ENCODE data around the gene SLC13A3. TPM values are rescaled to one million over a fixed set of nuclear protein-coding genes. Genes with fewer than 3 reads are reported as not detected.

The SLC13A3 gene
- total RNA-seq, 1 donor from 2014 or later = 1.6 TPM

DNA sequence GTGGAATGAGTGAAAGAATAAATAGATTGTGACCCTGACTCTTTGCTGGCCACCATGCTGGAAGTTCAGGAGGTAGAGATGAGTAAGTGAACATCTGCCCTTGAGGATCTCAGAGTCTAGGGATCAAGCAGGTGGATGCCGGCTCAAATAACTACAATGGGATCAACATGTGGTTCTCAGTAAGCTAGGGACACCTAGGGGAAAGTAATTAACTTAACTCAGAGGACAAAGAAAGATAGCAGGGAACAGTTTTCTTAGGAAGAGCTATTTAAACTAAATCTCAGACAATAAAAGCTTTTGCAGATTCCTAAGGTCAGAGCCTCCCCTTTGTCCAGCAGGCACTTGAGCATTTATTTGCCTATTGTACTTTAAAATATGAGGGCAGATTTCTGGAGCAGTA is 29.1 kb downstream of the SLC13A3 start:
- TF ChIP-seq, protein P1, sequence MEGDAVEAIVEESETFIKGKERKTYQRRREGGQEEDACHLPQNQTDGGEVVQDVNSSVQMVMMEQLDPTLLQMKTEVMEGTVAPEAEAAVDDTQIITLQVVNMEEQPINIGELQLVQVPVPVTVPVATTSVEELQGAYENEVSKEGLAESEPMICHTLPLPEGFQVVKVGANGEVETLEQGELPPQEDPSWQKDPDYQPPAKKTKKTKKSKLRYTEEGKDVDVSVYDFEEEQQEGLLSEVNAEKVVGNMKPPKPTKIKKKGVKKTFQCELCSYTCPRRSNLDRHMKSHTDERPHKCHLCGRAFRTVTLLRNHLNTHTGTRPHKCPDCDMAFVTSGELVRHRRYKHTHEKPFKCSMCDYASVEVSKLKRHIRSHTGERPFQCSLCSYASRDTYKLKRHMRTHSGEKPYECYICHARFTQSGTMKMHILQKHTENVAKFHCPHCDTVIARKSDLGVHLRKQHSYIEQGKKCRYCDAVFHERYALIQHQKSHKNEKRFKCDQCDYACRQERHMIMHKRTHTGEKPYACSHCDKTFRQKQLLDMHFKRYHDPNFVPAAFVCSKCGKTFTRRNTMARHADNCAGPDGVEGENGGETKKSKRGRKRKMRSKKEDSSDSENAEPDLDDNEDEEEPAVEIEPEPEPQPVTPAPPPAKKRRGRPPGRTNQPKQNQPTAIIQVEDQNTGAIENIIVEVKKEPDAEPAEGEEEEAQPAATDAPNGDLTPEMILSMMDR (conservative IDR thresholded peaks at IDR 0.05; ENCODE audit: low read depth, low read length) = no peak
- no peak overlapping the region for H3K4me3 ChIP-seq (ENCODE audit: low read depth, low read length)
- DNase-seq (ENCODE audit: low read depth) = no peak

DNA sequence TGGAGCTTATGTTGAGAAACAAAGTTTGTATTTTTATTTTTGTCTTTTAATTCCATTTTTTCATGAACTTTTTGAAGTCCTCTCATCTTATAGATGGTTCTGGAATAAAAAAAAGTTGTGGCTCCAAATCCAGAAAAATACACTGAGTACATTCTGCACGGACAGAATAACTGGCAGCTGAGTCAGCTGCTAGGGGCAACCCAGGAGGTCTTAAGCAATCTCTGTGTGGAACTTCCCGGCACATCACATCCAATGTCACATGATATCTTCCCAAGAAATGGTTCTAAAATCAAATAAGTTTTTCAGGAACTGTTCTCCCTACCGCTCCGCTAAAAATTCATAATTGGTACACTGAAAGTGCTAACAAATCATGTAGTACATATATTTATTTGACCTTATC is 29.8 kb downstream of the SLC13A3 start:
- DNase-seq (ENCODE audit: low read depth) = peak; percentile 76
- TF ChIP-seq, protein P1 (conservative IDR thresholded peaks at IDR 0.05; ENCODE audit: low read depth, low read length) = no peak
- no peak overlapping the region for H3K4me3 ChIP-seq (ENCODE audit: low read depth, low read length)

DNA sequence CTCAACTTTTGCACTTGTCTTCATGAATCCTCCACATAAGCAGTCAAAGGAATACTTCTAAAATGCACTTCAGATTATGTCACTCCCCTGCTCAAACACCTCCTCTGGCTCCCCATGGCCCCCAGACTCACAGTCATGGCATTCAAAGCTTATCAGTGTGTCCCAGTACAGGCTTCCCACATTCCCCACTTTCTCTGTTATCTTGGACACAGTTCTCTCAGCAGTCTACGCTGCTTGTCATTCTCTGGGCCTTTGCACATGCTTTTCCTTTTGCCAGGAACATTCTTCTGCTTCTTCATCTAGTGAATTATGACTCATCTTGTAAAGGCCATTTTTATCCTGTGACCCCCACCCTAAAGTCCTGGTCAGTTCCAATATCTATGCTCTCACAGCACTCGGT is 31.8 kb downstream of the SLC13A3 start:
- TF ChIP-seq, protein P1 (conservative IDR thresholded peaks at IDR 0.05; ENCODE audit: low read depth, low read length) = no peak
- no peak overlapping the region for H3K4me3 ChIP-seq (ENCODE audit: low read depth, low read length)
- DNase-seq (ENCODE audit: low read depth) = no peak

DNA sequence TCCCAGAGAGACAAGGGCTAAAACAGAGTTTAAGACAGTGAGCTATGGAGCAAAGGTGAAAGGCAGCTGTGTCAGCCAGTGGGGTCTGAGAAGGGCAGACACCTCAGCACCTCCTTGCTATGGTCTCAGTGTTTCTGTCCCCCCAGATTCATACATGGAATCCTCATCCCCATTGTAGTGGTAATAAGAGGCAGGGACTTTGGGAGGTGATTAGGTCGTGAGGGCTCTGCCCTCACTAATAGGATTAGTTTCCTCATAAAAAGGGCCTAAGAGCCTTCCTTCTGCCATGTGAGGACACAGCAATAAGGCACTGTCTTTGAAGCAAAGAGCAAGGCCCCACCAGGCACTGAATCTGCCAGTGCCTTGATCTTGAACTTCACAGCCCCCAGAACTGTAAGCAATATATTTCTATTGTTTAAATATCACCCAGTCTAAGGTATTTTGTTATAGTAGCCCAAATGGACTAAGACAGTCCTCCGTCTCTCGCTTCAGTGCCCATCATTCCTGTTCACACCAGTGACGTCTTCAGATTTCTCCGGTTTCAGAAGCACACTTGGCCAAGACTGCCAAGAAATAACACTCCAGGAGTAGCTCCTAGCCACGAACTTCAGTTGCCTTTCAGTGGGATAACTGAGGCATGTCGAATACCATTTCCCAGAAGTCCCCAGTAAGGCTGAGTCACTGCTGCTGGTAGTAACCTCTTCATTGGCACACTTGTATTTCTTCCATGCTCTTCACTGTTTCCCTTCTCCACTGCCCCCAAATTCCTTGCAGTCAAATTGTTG is 32.8 kb downstream of the SLC13A3 start:
- TF ChIP-seq, protein P1 (conservative IDR thresholded peaks at IDR 0.05; ENCODE audit: low read depth, low read length) = no peak
- DNase-seq (ENCODE audit: low read depth) = peak; percentile 92
- H3K4me3 ChIP-seq (ENCODE audit: low read depth, low read length) = no peak overlapping the region

DNA sequence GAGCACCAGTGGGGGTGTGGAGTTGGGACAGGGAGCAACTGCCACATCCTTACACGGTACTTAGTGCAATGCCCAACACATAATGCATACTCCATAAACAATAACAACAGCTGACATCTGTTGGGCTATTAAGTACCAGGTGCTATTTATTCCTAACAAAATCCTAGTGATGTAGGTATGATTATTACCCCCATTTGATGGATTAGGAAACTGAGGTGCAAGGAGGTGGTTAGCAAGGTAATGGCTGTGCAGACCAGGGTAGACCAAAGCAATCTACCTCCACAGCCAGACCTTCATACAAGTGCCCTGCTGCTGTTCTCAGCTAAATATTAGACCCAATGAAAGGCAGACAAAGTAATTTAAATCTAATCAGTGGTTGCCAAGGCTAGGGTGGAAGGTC is 36.8 kb downstream of the SLC13A3 start:
- H3K4me3 ChIP-seq (ENCODE audit: low read depth, low read length) = no peak overlapping the region
- TF ChIP-seq, protein P1 (conservative IDR thresholded peaks at IDR 0.05; ENCODE audit: low read depth, low read length) = no peak
- no peak for DNase-seq (ENCODE audit: low read depth)

DNA sequence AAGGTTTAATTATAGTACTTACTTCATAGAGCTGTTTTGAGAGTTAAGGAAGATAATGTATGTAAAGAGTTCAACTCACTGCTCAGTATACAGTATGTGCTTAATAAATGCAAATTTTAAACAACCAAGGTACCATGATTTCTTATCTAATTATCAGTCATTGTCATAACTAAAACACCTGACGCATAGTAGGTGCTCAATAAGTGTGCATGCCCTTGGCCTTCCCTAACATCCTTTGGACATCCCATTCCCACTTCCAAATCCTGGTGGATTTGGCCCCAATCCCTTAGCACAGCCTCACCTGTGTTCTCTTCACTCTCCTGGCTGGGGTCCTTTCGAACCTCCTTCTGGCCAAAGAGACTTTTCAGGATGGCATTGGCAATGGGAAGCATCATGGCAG is 41.1 kb downstream of the SLC13A3 start:
- no peak for DNase-seq (ENCODE audit: low read depth)
- TF ChIP-seq, protein P1 (conservative IDR thresholded peaks at IDR 0.05; ENCODE audit: low read depth, low read length) = no peak
- no peak overlapping the region for H3K4me3 ChIP-seq (ENCODE audit: low read depth, low read length)

DNA sequence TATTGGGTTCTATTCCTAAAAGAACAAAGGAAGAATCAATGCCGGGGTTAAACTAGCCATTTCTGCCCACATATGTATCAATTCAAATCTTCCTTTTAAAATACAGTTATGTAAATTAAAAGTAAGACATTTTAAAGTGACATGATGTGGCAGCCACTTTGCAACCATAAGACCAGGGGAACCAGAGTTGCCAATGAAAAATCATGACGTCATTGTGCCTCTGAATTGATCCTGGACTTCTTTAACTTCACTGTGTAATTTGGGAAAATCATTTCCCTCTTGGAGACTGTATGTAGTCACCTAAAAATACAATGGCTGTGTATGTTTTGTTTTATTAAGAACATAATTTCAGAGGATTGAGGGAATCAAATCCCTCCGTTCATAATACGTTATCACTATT is 42.2 kb downstream of the SLC13A3 start:
- TF ChIP-seq, protein P1 (conservative IDR thresholded peaks at IDR 0.05; ENCODE audit: low read depth, low read length) = no peak
- H3K4me3 ChIP-seq (ENCODE audit: low read depth, low read length) = no peak overlapping the region
- no peak for DNase-seq (ENCODE audit: low read depth)
